ENCODE data around the gene NOS2.

DNA sequence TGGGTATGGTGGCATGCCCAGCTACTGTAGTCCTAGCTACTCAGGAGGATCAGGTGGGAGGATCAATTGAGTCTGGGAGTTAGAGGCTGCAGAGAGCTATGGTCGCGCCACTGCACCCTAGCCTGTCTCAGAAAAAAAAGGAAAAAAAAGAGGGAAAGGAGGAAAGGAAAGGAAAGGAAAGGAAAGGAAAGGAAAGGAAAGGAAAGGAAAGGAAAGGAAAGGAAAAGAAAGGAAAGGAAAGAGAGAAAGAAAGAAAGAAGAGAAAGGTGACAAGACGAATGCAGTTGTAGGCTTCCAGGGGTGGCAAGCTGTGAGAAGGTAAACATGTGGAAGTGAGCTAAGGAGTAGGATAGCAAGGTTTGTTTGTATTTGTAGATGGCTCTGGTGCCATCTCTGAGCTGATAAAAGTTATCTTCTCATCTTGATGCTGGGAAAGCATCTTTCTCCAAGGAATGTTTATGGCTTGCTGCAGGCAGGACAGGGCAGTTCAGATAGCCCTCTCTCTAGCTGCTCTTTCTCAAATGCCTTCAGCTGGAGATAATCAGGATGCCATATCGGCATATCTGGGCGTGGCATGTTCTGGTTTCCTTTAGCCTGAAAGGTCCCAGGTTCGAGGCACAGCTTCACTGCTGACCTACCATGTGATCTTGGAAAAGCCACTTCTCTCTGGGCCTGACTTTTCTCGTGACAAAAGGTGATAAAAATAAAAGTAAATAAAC, 2.8 kb upstream of the NOS2 start:
- TF ChIP-seq, protein P1, sequence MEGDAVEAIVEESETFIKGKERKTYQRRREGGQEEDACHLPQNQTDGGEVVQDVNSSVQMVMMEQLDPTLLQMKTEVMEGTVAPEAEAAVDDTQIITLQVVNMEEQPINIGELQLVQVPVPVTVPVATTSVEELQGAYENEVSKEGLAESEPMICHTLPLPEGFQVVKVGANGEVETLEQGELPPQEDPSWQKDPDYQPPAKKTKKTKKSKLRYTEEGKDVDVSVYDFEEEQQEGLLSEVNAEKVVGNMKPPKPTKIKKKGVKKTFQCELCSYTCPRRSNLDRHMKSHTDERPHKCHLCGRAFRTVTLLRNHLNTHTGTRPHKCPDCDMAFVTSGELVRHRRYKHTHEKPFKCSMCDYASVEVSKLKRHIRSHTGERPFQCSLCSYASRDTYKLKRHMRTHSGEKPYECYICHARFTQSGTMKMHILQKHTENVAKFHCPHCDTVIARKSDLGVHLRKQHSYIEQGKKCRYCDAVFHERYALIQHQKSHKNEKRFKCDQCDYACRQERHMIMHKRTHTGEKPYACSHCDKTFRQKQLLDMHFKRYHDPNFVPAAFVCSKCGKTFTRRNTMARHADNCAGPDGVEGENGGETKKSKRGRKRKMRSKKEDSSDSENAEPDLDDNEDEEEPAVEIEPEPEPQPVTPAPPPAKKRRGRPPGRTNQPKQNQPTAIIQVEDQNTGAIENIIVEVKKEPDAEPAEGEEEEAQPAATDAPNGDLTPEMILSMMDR (optimal IDR thresholded peaks at IDR 0.05 in 1 of 3, IDR thresholded peaks at IDR 0.05 in 1 of 3, conservative IDR thresholded peaks at IDR 0.05 in 1 of 3; ENCODE audit: extremely low read depth in 1 of 3, insufficient read depth in 2 of 3, low read length in 3 of 3) = no peak
- no peak for TF ChIP-seq EZH2 (IDR thresholded peaks at IDR 0.05; ENCODE audit: low read length)
